IMR-90 (cell line): ENCODE measurements around the gene RSF1. TPM values are rescaled to one million over a fixed set of nuclear protein-coding genes. Genes with fewer than 3 reads are reported as not detected.

Experiments used
- ATAC-seq: fragments of 200-7000 bp; cut with Tn5 transposase; 2 replicates; pipeline ENCODE4 v1.9.1; 2020; ENCODE audit warnings: low read depth, mild to moderate bottlenecking, moderate library complexity
- BruUV-seq: library from RNA; stranded (reverse); fragments of 400-500 nt; replicated peaks from 2 replicates; lab custom pipeline; 2021; lab: Mats Ljungman, UMichigan
- CTCF ChIA-PET: fragments of 300-600 bp; formaldehyde crosslinking; extraction: SDS; loops from one replicate; lab custom pipeline; 2021; ENCODE audit warnings: antibody characterized with exemption; lab: Yijun Ruan, JAX
- POLR2A ChIA-PET: fragments of 300-600 bp; sonication (Branson Sonifier 250); formaldehyde crosslinking; loops from one replicate; lab custom pipeline; 2022; ENCODE audit warnings: antibody characterized with exemption; ENCODE audit not compliant: unreplicated experiment; lab: Charles Lee
- DNase-seq: peaks from one replicate; pipeline ENCODE4 v3.0.0; 2013
- H2AFZ ChIP-seq: replicated peaks from 2 replicates; pipeline ENCODE3; 2013; ENCODE audit warnings: low read length, mild to moderate bottlenecking; ENCODE audit not compliant: poor library complexity
- H2AK5ac ChIP-seq: 2 replicates; pipeline ENCODE4 v1.6.1; 2013; ENCODE audit warnings: low read depth, low read length, inconsistent platforms
- H2AK9ac ChIP-seq: replicated peaks from 2 replicates; pipeline ENCODE3; 2013; ENCODE audit warnings: mild to moderate bottlenecking, low read depth, low read length, moderate library complexity; ENCODE audit not compliant: poor library complexity
- H2BK120ac ChIP-seq: 2 replicates; pipeline ENCODE4 v1.6.1; 2013; ENCODE audit warnings: low read depth, low read length, inconsistent platforms
- H2BK15ac ChIP-seq: 3 replicates; pipeline ENCODE4 v1.6.1; 2013; ENCODE audit warnings: low read depth, low read length, inconsistent platforms
- H2BK20ac ChIP-seq: 2 replicates; pipeline ENCODE4 v1.6.1; 2013; ENCODE audit warnings: low read depth, mild to moderate bottlenecking, inconsistent platforms, low read length, moderate library complexity
- H2BK5ac ChIP-seq: 2 replicates; pipeline ENCODE4 v1.6.1; 2013; ENCODE audit warnings: mild to moderate bottlenecking, low read depth, low read length, inconsistent platforms; ENCODE audit not compliant: poor library complexity, severe bottlenecking
- H3K14ac ChIP-seq: replicated peaks from 2 replicates; pipeline ENCODE4 v1.6.1; 2013; ENCODE audit warnings: low read depth, low read length, inconsistent platforms
- H3K18ac ChIP-seq: 2 replicates; pipeline ENCODE4 v1.6.1; 2013; ENCODE audit warnings: low read depth, low read length, control low read depth
- H3K23ac ChIP-seq: 2 replicates; pipeline ENCODE4 v1.6.1; 2013; ENCODE audit warnings: low read depth, low read length, inconsistent platforms
- H3K27ac ChIP-seq: 2 replicates; pipeline ENCODE4 v1.5.1; 2013; ENCODE audit warnings: mild to moderate bottlenecking, control low read depth, low read length; ENCODE audit not compliant: insufficient read depth
- H3K27me3 ChIP-seq: 2 replicates; pipeline ENCODE4 v1.6.1; 2013; ENCODE audit warnings: low read length; ENCODE audit not compliant: control insufficient read depth, insufficient read depth
- H3K36me3 ChIP-seq: 2 replicates; pipeline ENCODE4 v1.6.1; 2013; ENCODE audit warnings: low read length, mixed read lengths; ENCODE audit not compliant: control insufficient read depth, insufficient read depth
- H3K4ac ChIP-seq: 2 replicates; pipeline ENCODE4 v1.6.1; 2013; ENCODE audit warnings: low read depth, low read length, inconsistent platforms
- H3K4me1 ChIP-seq: 2 replicates; pipeline ENCODE4 v1.6.1; 2013; ENCODE audit warnings: low read length, mixed read lengths; ENCODE audit not compliant: control insufficient read depth, insufficient read depth
- H3K4me2 ChIP-seq: 2 replicates; pipeline ENCODE4 v1.6.1; 2013; ENCODE audit warnings: low read depth, mild to moderate bottlenecking, control low read depth, low read length, moderate library complexity
- H3K4me3 ChIP-seq: 2 replicates; pipeline ENCODE4 v1.5.1; 2013; ENCODE audit warnings: low read depth, mild to moderate bottlenecking, control low read depth, low read length, moderate library complexity; ENCODE audit not compliant: insufficient read depth
- H3K56ac ChIP-seq: 2 replicates; pipeline ENCODE4 v1.6.1; 2013; ENCODE audit warnings: low read length, inconsistent platforms; ENCODE audit not compliant: insufficient read depth; ENCODE audit errors: extremely low read depth
- H3K79me1 ChIP-seq, 2 experiments: 2 replicates each; pipeline ENCODE4 v1.6.1; 2013; ENCODE audit warnings: low read length in 2 of 2, inconsistent platforms in 1 of 2, low read depth in 1 of 2
- H3K9ac ChIP-seq: 2 replicates; pipeline ENCODE4 v1.6.1; 2013; ENCODE audit warnings: low read depth, low read length, control low read depth
- H3K9me1 ChIP-seq: 2 replicates; pipeline ENCODE4 v1.6.1; 2013; ENCODE audit warnings: low read length, inconsistent platforms; ENCODE audit not compliant: insufficient read depth
- H3K9me3 ChIP-seq: 2 replicates; pipeline ENCODE4 v1.6.1; 2013; ENCODE audit warnings: low read length; ENCODE audit not compliant: control insufficient read depth, insufficient read depth
- H4K20me1 ChIP-seq: 2 replicates; pipeline ENCODE4 v1.6.1; 2013; ENCODE audit warnings: low read length, inconsistent platforms; ENCODE audit not compliant: insufficient read depth
- H4K5ac ChIP-seq: 2 replicates; pipeline ENCODE4 v1.6.1; 2013; ENCODE audit warnings: mild to moderate bottlenecking, low read depth, low read length, control low read depth
- H4K8ac ChIP-seq, 2 experiments: 2 replicates each; pipeline ENCODE4 v1.6.1; 2013; ENCODE audit warnings: low read depth in 2 of 2, low read length in 2 of 2, control low read depth in 1 of 2, inconsistent platforms in 1 of 2
- H4K91ac ChIP-seq: 2 replicates; pipeline ENCODE4 v1.6.1; 2013; ENCODE audit warnings: low read depth, low read length, inconsistent platforms; ENCODE audit not compliant: insufficient read depth
- BHLHE40 ChIP-seq: fragments of 150-350 bp; IDR thresholded peaks from 2 replicates; pipeline ENCODE4 v1.6.1; 2016; ENCODE audit warnings: mild to moderate bottlenecking, low read depth, low read length
- MXI1 ChIP-seq: IDR thresholded peaks from 2 replicates; pipeline ENCODE4 v1.6.1; 2012; ENCODE audit warnings: low read depth, mild to moderate bottlenecking, low read length, moderate library complexity, borderline replicate concordance
- NFE2L2 ChIP-seq: fragments of 150-350 bp; IDR thresholded peaks from 2 replicates; pipeline ENCODE4 v1.6.1; 2016; ENCODE audit warnings: low read depth, mild to moderate bottlenecking, low read length
- USF2 ChIP-seq: fragments of 150-350 bp; IDR thresholded peaks from 2 replicates; pipeline ENCODE4 v1.6.1; 2017; ENCODE audit warnings: mild to moderate bottlenecking, antibody characterized with exemption, low read length, low read depth
- WGBS, 2 experiments: methylation state at CpG; one replicate each; pipeline versions ENCODE4 v1.1.5 to v1.1.7; 2013; ENCODE audit warnings: missing lambda C conversion rate in 2 of 2; ENCODE audit not compliant: insufficient read length in 1 of 2; ENCODE audit errors: extremely low coverage in 2 of 2; 5-methylcytosine and 5-hydroxymethylcytosine counted together
- dilution Hi-C: fragments of 300-500 bp; cut with HindIII; formaldehyde crosslinking; loops from one replicate; pipeline ENCODE4 v1.14.3; 2018; ENCODE audit warnings: low sequenced_read_pairs; ENCODE audit not compliant: unreplicated experiment
- in situ Hi-C: fragments of 300-500 bp; cut with MboI; formaldehyde crosslinking; loops from 3 replicates; pipeline ENCODE4 v1.14.3; 2019; ENCODE audit warnings: low sequenced_read_pairs, inconsistent platforms, mixed read lengths
- intact Hi-C: fragments of 100-400 bp; cut with micrococcal nuclease; formaldehyde crosslinking; loops from 2 replicates; pipeline ENCODE4 v1.10.0; 2022
- polyA plus RNA-seq, 3 experiments: library from polyadenylated mRNA; depleted of rRNA; stranded (reverse); fragments of >200 nt; gene quantifications; 2 replicates each; pipeline ENCODE4 v1.2.3, GENCODE V29; 2012; ENCODE audit warnings: low replicate concordance in 1 of 3
- total RNA-seq: library from RNA; depleted of rRNA; stranded (reverse); fragments of >200 nt; gene quantifications from 2 replicates; pipeline ENCODE4 v1.2.3, GENCODE V29; 2012

RSF1 gene
- total and polyA plus RNA-seq, 2 of the 4 experiments (the other 2 are of a cell fraction) = 13.9 to 18.5 TPM

GRCh38 chr11:77698896-77699295 is 121.6 kb downstream of the RSF1 start:
- Histone ChIP-seq H3K18ac (no peak overlapping the region), H3K27ac (no peak overlapping the region), H2BK15ac (no peak overlapping the region), H3K4me3 (no peak overlapping the region), H3K4ac (no peak overlapping the region), H3K9ac (no peak overlapping the region), H3K4me2 (no peak overlapping the region), H3K56ac (no peak overlapping the region), H3K9me1 (no peaks in the 10 kb centered on the region), H4K5ac (no peak overlapping the region), H2AFZ (no peak overlapping the region), H4K8ac (no peak overlapping the region), H2BK20ac (no peak overlapping the region), H3K27me3 (no peaks in the 10 kb centered on the region), H4K91ac (no peak overlapping the region), H3K79me1 (peaks cover 5% of the 10 kb centered on the region in 2 experiments; a peak in 3 of 4 replicates), H2BK120ac (no peak overlapping the region), H3K14ac (no peak overlapping the region), H2AK5ac (no peak overlapping the region), H2AK9ac (no peak overlapping the region), H3K4me1 (no peaks in the 10 kb centered on the region), H3K9me3 (no peaks in the 10 kb centered on the region), H3K23ac (no peak overlapping the region), H3K36me3 (peaks cover 17% of the 10 kb centered on the region), H4K20me1 (no peaks in the 10 kb centered on the region), H2BK5ac (no peak overlapping the region)
- ATAC-seq (no peak), DNase-seq (no peak)
- in situ Hi-C loops (no loop called here), dilution Hi-C loops (no loop called here), intact Hi-C loops (no loop called here)
- POLR2A ChIA-PET = no interaction called here
- TF ChIP-seq MXI1 (no peak), USF2 (no peak), NFE2L2 (no peak), BHLHE40 (no peak)
- WGBS, 2 experiments = no CpG with 5 or more reads among the region's 2 CpGs
- no TSS peak for BruUV-seq
- CTCF ChIA-PET = no interaction called here
